Measurements from ENCODE around the gene WDFY1.

The WDFY1 gene

GRCh38 chr2:223860809-223861738 lies 84.1 kb downstream of the WDFY1 start:
- DNase-seq (ENCODE audit: low read depth in 2 of 2, low spot score in 1 of 2) = no peak

- no peak for DNase-seq (ENCODE audit: low read depth in 2 of 2, low spot score in 1 of 2)
Observed at GRCh38 chr2:223859070-223859469, 86.1 kb downstream of the WDFY1 start.

- no peak for DNase-seq (ENCODE audit: low read depth in 2 of 2, low spot score in 1 of 2)
Observed at GRCh38 chr2:223856584-223856983, 88.6 kb downstream of the WDFY1 start.

GRCh38 chr2:223856021-223856420 lies 89.1 kb downstream of the WDFY1 start:
- DNase-seq (ENCODE audit: low read depth in 2 of 2, low spot score in 1 of 2) = no peak

- DNase-seq (ENCODE audit: low read depth in 2 of 2, low spot score in 1 of 2) = no peak
Observed at GRCh38 chr2:223855426-223855825, 89.7 kb downstream of the WDFY1 start.

- DNase-seq (ENCODE audit: low read depth in 2 of 2, low spot score in 1 of 2) = no peak
Observed at GRCh38 chr2:223854741-223855140, 90.4 kb downstream of the WDFY1 start.

- DNase-seq (ENCODE audit: low read depth in 2 of 2, low spot score in 1 of 2) = no peak
Observed at GRCh38 chr2:223853425-223853837, 91.7 kb downstream of the WDFY1 start.

- DNase-seq (ENCODE audit: low read depth in 2 of 2, low spot score in 1 of 2) = no peak
Observed at GRCh38 chr2:223852281-223852795, 92.8 kb downstream of the WDFY1 start.

GRCh38 chr2:223847410-223847809 lies 97.7 kb downstream of the WDFY1 start:
- DNase-seq (ENCODE audit: low read depth in 2 of 2, low spot score in 1 of 2) = no peak

- DNase-seq (ENCODE audit: low read depth in 2 of 2, low spot score in 1 of 2) = no peak
Observed at GRCh38 chr2:223846515-223846914, 98.6 kb downstream of the WDFY1 start.

- no peak for DNase-seq (ENCODE audit: low read depth in 2 of 2, low spot score in 1 of 2)
Observed at GRCh38 chr2:223841436-223842190, 103.5 kb downstream of the WDFY1 start.

- peak; percentile 42 to 48 for DNase-seq (ENCODE audit: low read depth in 2 of 2, low spot score in 1 of 2)
Observed at GRCh38 chr2:223837287-223838061, 107.7 kb downstream of the WDFY1 start, which contains the start of gene AP1S3. TSS of gene AP1S3 (minus strand) at chr2:223837582. CDS start at chr2:223837450, 132 bp downstream.

- no peak for DNase-seq (ENCODE audit: low read depth in 2 of 2, low spot score in 1 of 2)
Observed at GRCh38 chr2:223835701-223836532, 109.2 kb downstream of the WDFY1 start.

GRCh38 chr2:223834431-223834830 lies 110.7 kb downstream of the WDFY1 start:
- DNase-seq (ENCODE audit: low read depth in 2 of 2, low spot score in 1 of 2) = no peak

- DNase-seq (ENCODE audit: low read depth in 2 of 2, low spot score in 1 of 2) = no peak
Observed at GRCh38 chr2:223832241-223832903, 112.8 kb downstream of the WDFY1 start.

GRCh38 chr2:223829128-223829527 lies 116.0 kb downstream of the WDFY1 start:
- DNase-seq (ENCODE audit: low read depth in 2 of 2, low spot score in 1 of 2) = no peak

- DNase-seq (ENCODE audit: low read depth in 2 of 2, low spot score in 1 of 2) = no peak
Observed at GRCh38 chr2:223828314-223828713, 116.8 kb downstream of the WDFY1 start.

- no peak for DNase-seq (ENCODE audit: low read depth in 2 of 2, low spot score in 1 of 2)
Observed at GRCh38 chr2:223826995-223827394, 118.1 kb downstream of the WDFY1 start.

All from stimulated activated CD8-positive, alpha-beta memory T cell treated with anti-CD3 and anti-CD28 coated beads, Interleukin-4, amount 100 ng/mL, for 4 hours (primary cell).